LNCAP (cell line): ENCODE results near the gene GPC6.

Experiments
- TF ChIP-seq, protein P1 (sequence below): fragments of 450-650 bp; IDR thresholded peaks from 2 replicates; pipeline ENCODE4 v1.5.1; 2017; ENCODE audit warnings: mild to moderate bottlenecking

GPC6 gene

DNA sequence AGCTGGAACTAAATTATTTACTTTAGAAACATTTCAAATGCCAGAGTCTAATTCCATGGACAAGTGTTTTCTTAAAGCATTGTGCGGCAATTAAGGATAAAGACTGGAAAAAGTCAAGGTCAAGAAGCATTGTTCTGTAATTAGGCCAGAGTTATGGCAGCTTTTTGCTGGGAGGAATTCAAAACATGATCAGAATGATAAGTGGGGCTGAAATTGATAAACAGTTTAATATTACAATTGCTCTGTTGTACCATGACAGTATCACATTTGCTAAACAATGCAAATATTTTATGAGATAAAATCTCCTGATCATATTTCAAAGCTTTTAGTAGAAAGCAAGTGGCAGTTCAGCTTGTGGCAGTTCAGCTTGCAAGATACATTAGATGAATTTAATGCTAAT is 513.7 kb downstream of the GPC6 start:
- TF ChIP-seq, protein P1, sequence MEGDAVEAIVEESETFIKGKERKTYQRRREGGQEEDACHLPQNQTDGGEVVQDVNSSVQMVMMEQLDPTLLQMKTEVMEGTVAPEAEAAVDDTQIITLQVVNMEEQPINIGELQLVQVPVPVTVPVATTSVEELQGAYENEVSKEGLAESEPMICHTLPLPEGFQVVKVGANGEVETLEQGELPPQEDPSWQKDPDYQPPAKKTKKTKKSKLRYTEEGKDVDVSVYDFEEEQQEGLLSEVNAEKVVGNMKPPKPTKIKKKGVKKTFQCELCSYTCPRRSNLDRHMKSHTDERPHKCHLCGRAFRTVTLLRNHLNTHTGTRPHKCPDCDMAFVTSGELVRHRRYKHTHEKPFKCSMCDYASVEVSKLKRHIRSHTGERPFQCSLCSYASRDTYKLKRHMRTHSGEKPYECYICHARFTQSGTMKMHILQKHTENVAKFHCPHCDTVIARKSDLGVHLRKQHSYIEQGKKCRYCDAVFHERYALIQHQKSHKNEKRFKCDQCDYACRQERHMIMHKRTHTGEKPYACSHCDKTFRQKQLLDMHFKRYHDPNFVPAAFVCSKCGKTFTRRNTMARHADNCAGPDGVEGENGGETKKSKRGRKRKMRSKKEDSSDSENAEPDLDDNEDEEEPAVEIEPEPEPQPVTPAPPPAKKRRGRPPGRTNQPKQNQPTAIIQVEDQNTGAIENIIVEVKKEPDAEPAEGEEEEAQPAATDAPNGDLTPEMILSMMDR: no peak

DNA sequence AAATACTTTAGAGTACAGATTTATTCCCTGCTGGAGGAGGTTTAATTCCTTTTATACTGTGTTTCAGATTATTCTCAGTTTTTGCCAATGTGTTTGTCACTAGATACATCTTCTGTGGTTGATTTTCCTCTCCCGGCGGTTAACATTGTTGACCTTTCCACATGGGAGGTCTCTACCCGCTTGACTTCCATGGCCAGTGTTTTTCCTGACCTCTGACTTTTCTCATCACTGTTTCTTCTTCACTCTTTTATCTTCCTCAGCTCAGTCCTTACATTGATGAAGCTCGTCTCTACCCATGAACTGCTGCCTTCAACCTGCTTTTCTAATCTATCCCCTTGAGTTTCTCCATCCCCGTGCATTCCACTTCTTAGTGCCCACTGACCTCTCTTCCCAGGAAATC is 517.4 kb downstream of the GPC6 start:
- TF ChIP-seq, protein P1: no peak

DNA sequence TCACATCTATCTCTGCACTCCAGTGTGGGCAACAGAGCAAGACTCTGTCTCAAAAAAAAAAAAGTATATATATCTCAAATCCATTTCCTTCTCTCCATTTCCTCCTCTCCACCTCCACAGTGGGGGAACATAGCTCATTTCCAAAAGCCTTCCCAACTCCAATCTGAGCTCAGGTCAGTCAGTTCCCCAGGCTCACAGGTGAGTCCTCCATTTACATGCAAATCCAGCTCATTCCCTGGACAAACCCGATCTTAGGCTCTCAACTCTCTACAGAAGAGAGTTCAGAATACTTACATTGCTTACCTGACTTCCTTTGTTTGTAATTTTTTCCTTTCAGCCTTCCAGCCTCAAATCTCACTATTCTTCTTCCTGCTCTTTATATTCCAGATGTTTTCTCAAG is 518.3 kb downstream of the GPC6 start:
- TF ChIP-seq, protein P1: no peak

DNA sequence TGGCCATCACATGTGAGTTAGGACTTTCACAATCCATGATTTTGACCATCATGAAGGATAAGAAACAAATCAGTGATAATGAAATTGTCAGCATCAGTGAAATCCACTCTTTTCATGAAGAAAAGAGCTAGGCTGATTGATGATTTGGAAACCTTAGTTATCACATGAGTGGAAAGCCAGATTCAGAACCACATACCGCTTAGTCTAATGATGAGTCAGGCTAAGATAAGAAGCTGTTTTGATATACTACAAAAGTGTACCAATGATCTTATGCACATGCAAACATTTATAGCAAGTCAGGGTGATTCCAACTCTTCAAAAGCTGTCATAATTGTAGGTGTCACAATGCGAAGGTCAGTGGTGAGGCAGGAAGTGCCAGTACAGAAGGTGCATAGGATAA is 519.3 kb downstream of the GPC6 start:
- TF ChIP-seq, protein P1: no peak

DNA sequence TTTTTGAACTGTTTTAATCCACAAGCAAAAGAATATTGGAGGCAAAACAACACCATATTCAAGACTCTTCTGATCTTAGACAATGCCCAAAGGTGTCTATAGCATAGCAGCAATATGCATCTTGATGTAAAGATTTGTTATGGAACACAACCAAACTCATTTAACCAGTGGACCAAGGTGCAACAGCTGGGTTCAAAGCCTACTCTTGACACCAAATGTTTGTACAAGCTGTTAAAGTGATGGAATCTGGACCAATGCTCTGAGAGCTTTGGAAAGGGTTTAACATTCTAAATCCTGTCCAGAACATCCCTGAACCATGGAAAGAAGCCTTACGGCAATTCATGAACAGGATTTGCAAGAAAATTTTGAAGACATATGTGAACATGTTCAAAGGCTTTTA is 520.0 kb downstream of the GPC6 start:
- TF ChIP-seq, protein P1: no peak

- TF ChIP-seq, protein P1: no peak
These were observed 524.1 kb downstream of the GPC6 start for GRCh38 chr13:93750676-93751075.

DNA sequence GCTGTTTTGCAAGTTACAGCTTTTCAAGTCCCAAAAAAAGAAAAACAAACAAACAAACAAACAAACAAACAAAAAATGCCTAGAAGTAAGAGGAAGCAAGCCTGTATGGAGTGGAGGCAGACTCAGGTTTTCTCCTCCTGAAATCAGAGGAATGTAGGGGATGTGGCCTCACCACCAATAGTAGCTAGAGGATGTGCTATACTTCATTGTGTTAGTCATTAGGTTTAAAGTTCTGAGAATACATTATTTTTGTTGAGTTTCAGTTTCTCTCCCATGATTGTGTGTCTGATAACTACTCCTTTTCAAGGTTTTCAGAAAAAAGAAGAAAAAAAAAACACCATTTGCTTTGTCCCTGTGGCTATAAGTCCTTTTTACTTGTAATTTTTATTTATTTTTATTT is 524.5 kb downstream of the GPC6 start:
- TF ChIP-seq, protein P1: no peak

DNA sequence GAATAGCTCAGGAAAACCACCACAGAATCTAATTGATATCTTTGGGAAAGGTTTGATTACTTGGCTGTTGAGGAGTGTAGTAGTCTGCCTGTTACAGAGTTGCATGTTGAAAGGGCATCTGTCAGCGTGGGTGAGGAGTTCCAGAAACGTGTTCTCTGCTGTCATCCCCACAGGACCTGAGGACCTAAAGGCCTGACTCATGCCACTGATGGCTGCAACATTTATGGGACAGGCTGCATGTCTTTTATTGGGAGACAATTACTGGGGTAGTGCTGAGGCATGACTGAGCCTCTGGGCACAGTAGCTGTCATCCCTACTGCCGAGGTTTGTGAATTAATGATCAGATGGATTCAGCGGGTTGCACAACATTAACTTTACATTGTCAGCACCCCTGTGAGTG is 525.9 kb downstream of the GPC6 start:
- TF ChIP-seq, protein P1: no peak
